ENCODE data around the gene LYSMD1.

LYSMD1 gene

GRCh38 chr1:151171190-151171589 is 5.5 kb upstream of the LYSMD1 start:
- Histone ChIP-seq H3K27me3 (ENCODE audit: control insufficient read depth, insufficient read depth, low read length) (no peaks in the 10 kb centered on the region), H3K36me3 (ENCODE audit: insufficient read depth, low read length) (peaks cover 43% of the 10 kb centered on the region), H3K4me2 (ENCODE audit: low read length) (no peak overlapping the region), H3K9ac (ENCODE audit: low read depth, low read length) (no peak overlapping the region), H3K9me3 (replicated peaks; ENCODE audit: low read length) (no peaks in the 10 kb centered on the region), H3K4me3 (ENCODE audit: low read length) (no peak overlapping the region), H3K4me1 (ENCODE audit: control insufficient read depth, insufficient read depth, low read length) (peaks cover 10% of the 10 kb centered on the region)

GRCh38 chr1:151167116-151167515 is 1.4 kb upstream of the LYSMD1 start:
- Histone ChIP-seq H3K4me3 (ENCODE audit: low read length) (peak overlapping the region; percentile 91), H3K9ac (ENCODE audit: low read depth, low read length) (peak overlapping the region; percentile 92), H3K9me3 (replicated peaks; ENCODE audit: low read length) (no peaks in the 10 kb centered on the region), H3K4me1 (ENCODE audit: control insufficient read depth, insufficient read depth, low read length) (peaks cover 20% of the 10 kb centered on the region), H3K4me2 (ENCODE audit: low read length) (peak overlapping the region; percentile 96), H3K27me3 (ENCODE audit: control insufficient read depth, insufficient read depth, low read length) (no peaks in the 10 kb centered on the region), H3K36me3 (ENCODE audit: insufficient read depth, low read length) (peaks cover 30% of the 10 kb centered on the region)

- Histone ChIP-seq H3K9ac (ENCODE audit: low read depth, low read length) (peak overlapping the region; percentile 92), H3K9me3 (replicated peaks; ENCODE audit: low read length) (no peaks in the 10 kb centered on the region), H3K36me3 (ENCODE audit: insufficient read depth, low read length) (peaks cover 34% of the 10 kb centered on the region), H3K4me1 (ENCODE audit: control insufficient read depth, insufficient read depth, low read length) (peaks cover 20% of the 10 kb centered on the region), H3K27me3 (ENCODE audit: control insufficient read depth, insufficient read depth, low read length) (no peaks in the 10 kb centered on the region), H3K4me3 (ENCODE audit: low read length) (peak overlapping the region; percentile 91), H3K4me2 (ENCODE audit: low read length) (peak overlapping the region; percentile 96)
Observed at GRCh38 chr1:151166505-151166956, 829 bp upstream of the LYSMD1 start.

- Histone ChIP-seq H3K27me3 (ENCODE audit: control insufficient read depth, insufficient read depth, low read length) (no peaks in the 10 kb centered on the region), H3K4me2 (ENCODE audit: low read length) (peak overlapping the region; percentile 87), H3K9me3 (replicated peaks; ENCODE audit: low read length) (no peaks in the 10 kb centered on the region), H3K4me3 (ENCODE audit: low read length) (peak overlapping the region; percentile 91), H3K4me1 (ENCODE audit: control insufficient read depth, insufficient read depth, low read length) (peaks cover 20% of the 10 kb centered on the region), H3K9ac (ENCODE audit: low read depth, low read length) (peak overlapping the region; percentile 92), H3K36me3 (ENCODE audit: insufficient read depth, low read length) (peaks cover 35% of the 10 kb centered on the region)
Observed at GRCh38 chr1:151165281-151165737, 393 bp downstream of the LYSMD1 start.

- Histone ChIP-seq H3K4me1 (ENCODE audit: control insufficient read depth, insufficient read depth, low read length) (peaks cover 20% of the 10 kb centered on the region), H3K9me3 (replicated peaks; ENCODE audit: low read length) (no peaks in the 10 kb centered on the region), H3K4me2 (ENCODE audit: low read length) (peak overlapping the region; percentile 87), H3K27me3 (ENCODE audit: control insufficient read depth, insufficient read depth, low read length) (no peaks in the 10 kb centered on the region), H3K4me3 (ENCODE audit: low read length) (peak overlapping the region; percentile 91), H3K36me3 (ENCODE audit: insufficient read depth, low read length) (peaks cover 33% of the 10 kb centered on the region), H3K9ac (ENCODE audit: low read depth, low read length) (peak overlapping the region; percentile 92)
Observed at GRCh38 chr1:151164732-151165280, 896 bp downstream of the LYSMD1 start.

- no peak overlapping the region for H3K4me3 ChIP-seq (ENCODE audit: low read length)
- H3K36me3 ChIP-seq (ENCODE audit: insufficient read depth, low read length): peaks cover 34% of the 10 kb centered on the region
- no peaks in the 10 kb centered on the region for H3K9me3 ChIP-seq (replicated peaks; ENCODE audit: low read length)
- H3K9ac ChIP-seq (ENCODE audit: low read depth, low read length): no peak overlapping the region
- peaks cover 4% of the 10 kb centered on the region for H3K4me1 ChIP-seq (ENCODE audit: control insufficient read depth, insufficient read depth, low read length)
- H3K4me2 ChIP-seq (ENCODE audit: low read length): no peak overlapping the region
- no peaks in the 10 kb centered on the region for H3K27me3 ChIP-seq (ENCODE audit: control insufficient read depth, insufficient read depth, low read length)
Observed at GRCh38 chr1:151159373-151159772, 6.3 kb downstream of the LYSMD1 start.

- Histone ChIP-seq H3K4me1 (ENCODE audit: control insufficient read depth, insufficient read depth, low read length) (no peaks in the 10 kb centered on the region), H3K9ac (ENCODE audit: low read depth, low read length) (no peak overlapping the region), H3K36me3 (ENCODE audit: insufficient read depth, low read length) (peaks cover 34% of the 10 kb centered on the region), H3K4me2 (ENCODE audit: low read length) (no peak overlapping the region), H3K4me3 (ENCODE audit: low read length) (no peak overlapping the region), H3K27me3 (ENCODE audit: control insufficient read depth, insufficient read depth, low read length) (no peaks in the 10 kb centered on the region), H3K9me3 (replicated peaks; ENCODE audit: low read length) (no peaks in the 10 kb centered on the region)
Observed at GRCh38 chr1:151158751-151159251, 6.9 kb downstream of the LYSMD1 start.

- no peak overlapping the region for H3K9ac ChIP-seq (ENCODE audit: low read depth, low read length)
- no peak overlapping the region for H3K4me3 ChIP-seq (ENCODE audit: low read length)
- H3K27me3 ChIP-seq (ENCODE audit: control insufficient read depth, insufficient read depth, low read length): no peaks in the 10 kb centered on the region
- no peaks in the 10 kb centered on the region for H3K9me3 ChIP-seq (replicated peaks; ENCODE audit: low read length)
- no peaks in the 10 kb centered on the region for H3K4me1 ChIP-seq (ENCODE audit: control insufficient read depth, insufficient read depth, low read length)
- no peak overlapping the region for H3K4me2 ChIP-seq (ENCODE audit: low read length)
- peaks cover 34% of the 10 kb centered on the region for H3K36me3 ChIP-seq (ENCODE audit: insufficient read depth, low read length)
Observed at GRCh38 chr1:151158326-151158725, 7.4 kb downstream of the LYSMD1 start.

GRCh38 chr1:151157067-151157531 is 8.6 kb downstream of the LYSMD1 start:
- H3K4me3 ChIP-seq (ENCODE audit: low read length): no peak overlapping the region

GRCh38 chr1:151156515-151156819 is 9.2 kb downstream of the LYSMD1 start, which contains the start of gene TNFAIP8L2:
Gene TNFAIP8L2 (plus strand): TSS chr1:151156649. CDS start chr1:151158698, 2,049 bp downstream.
- H3K27me3 ChIP-seq (ENCODE audit: control insufficient read depth, insufficient read depth, low read length): no peaks in the 10 kb centered on the region
- peaks cover 29% of the 10 kb centered on the region for H3K36me3 ChIP-seq (ENCODE audit: insufficient read depth, low read length)
- H3K4me1 ChIP-seq (ENCODE audit: control insufficient read depth, insufficient read depth, low read length): no peaks in the 10 kb centered on the region
- H3K4me2 ChIP-seq (ENCODE audit: low read length): no peak within 1 kb of the TSS
- no peak within 1 kb of the TSS for H3K4me3 ChIP-seq (ENCODE audit: low read length)
- no peaks in the 10 kb centered on the region for H3K9me3 ChIP-seq (replicated peaks; ENCODE audit: low read length)
- H3K9ac ChIP-seq (ENCODE audit: low read depth, low read length): no peak within 1 kb of the TSS

More at GRCh38 chr1:151157067-151157531, 8.6 kb downstream of the LYSMD1 start:
- no peaks in the 10 kb centered on the region for H3K9me3 ChIP-seq (replicated peaks; ENCODE audit: low read length)
- H3K9ac ChIP-seq (ENCODE audit: low read depth, low read length): no peak overlapping the region
- no peaks in the 10 kb centered on the region for H3K27me3 ChIP-seq (ENCODE audit: control insufficient read depth, insufficient read depth, low read length)
- no peak overlapping the region for H3K4me2 ChIP-seq (ENCODE audit: low read length)
- H3K36me3 ChIP-seq (ENCODE audit: insufficient read depth, low read length): peaks cover 34% of the 10 kb centered on the region
- no peaks in the 10 kb centered on the region for H3K4me1 ChIP-seq (ENCODE audit: control insufficient read depth, insufficient read depth, low read length)

GRCh38 chr1:151147665-151148064 is 18.0 kb downstream of the LYSMD1 start:
- no peaks in the 10 kb centered on the region for H3K36me3 ChIP-seq (ENCODE audit: insufficient read depth, low read length)
- no peak overlapping the region for H3K4me3 ChIP-seq (ENCODE audit: low read length)
- no peak overlapping the region for H3K4me2 ChIP-seq (ENCODE audit: low read length)
- H3K9me3 ChIP-seq (replicated peaks; ENCODE audit: low read length): no peaks in the 10 kb centered on the region
- peaks cover 25% of the 10 kb centered on the region for H3K4me1 ChIP-seq (ENCODE audit: control insufficient read depth, insufficient read depth, low read length)
- no peaks in the 10 kb centered on the region for H3K27me3 ChIP-seq (ENCODE audit: control insufficient read depth, insufficient read depth, low read length)
- peak overlapping the region; percentile 69 for H3K9ac ChIP-seq (ENCODE audit: low read depth, low read length)

GRCh38 chr1:151147132-151147503 is 18.6 kb downstream of the LYSMD1 start:
- H3K9me3 ChIP-seq (replicated peaks; ENCODE audit: low read length): no peaks in the 10 kb centered on the region
- no peaks in the 10 kb centered on the region for H3K36me3 ChIP-seq (ENCODE audit: insufficient read depth, low read length)
- peak overlapping the region; percentile 69 for H3K9ac ChIP-seq (ENCODE audit: low read depth, low read length)
- peak overlapping the region; percentile 91 for H3K4me2 ChIP-seq (ENCODE audit: low read length)
- H3K4me3 ChIP-seq (ENCODE audit: low read length): peak overlapping the region; percentile 79
- H3K4me1 ChIP-seq (ENCODE audit: control insufficient read depth, insufficient read depth, low read length): peaks cover 25% of the 10 kb centered on the region
- no peaks in the 10 kb centered on the region for H3K27me3 ChIP-seq (ENCODE audit: control insufficient read depth, insufficient read depth, low read length)
